ENCODE results near the gene ADCY3.
A peak's percentile ranks its signal among the peaks of the same experiment; 100 is the strongest.

Gene ADCY3

GRCh38 chr2:24857746-24858145 is 62.3 kb downstream of the ADCY3 start:
- Mint-ChIP-seq H3K4me1 (no peaks in the 10 kb centered on the region), H3K9me3 (no peaks in the 10 kb centered on the region), H3K4me3 (no peak overlapping the region), H3K27me3 (no peaks in the 10 kb centered on the region), H3K27ac (no peak overlapping the region)
- ATAC-seq = no peak
- DNase-seq = no peak

GRCh38 chr2:24856791-24857211 is 63.2 kb downstream of the ADCY3 start:
- Mint-ChIP-seq H3K27ac (peak overlapping the region in 1 of 2 donors; percentile 64), H3K9me3 (no peaks in the 10 kb centered on the region)
- ATAC-seq = no peak

GRCh38 chr2:24855726-24856125 is 64.3 kb downstream of the ADCY3 start:
- DNase-seq (no peak), ATAC-seq (no peak)
- no peaks in the 10 kb centered on the region for H3K27me3 Mint-ChIP-seq
- H3K9me3 Mint-ChIP-seq = no peaks in the 10 kb centered on the region
- H3K27ac Mint-ChIP-seq = no peak overlapping the region
- H3K4me1 Mint-ChIP-seq = no peaks in the 10 kb centered on the region
- no peak overlapping the region for H3K4me3 Mint-ChIP-seq

More at GRCh38 chr2:24856791-24857211, 63.2 kb downstream of the ADCY3 start:
- Mint-ChIP-seq H3K27me3 (no peaks in the 10 kb centered on the region), H3K4me3 (no peak overlapping the region), H3K4me1 (no peaks in the 10 kb centered on the region)
- no peak for DNase-seq

- no peak overlapping the region for H3K4me3 Mint-ChIP-seq
- H3K9me3 Mint-ChIP-seq = peaks cover 0 to 3% of the 10 kb centered on the region in 2 donors
- H3K27me3 Mint-ChIP-seq = no peaks in the 10 kb centered on the region
- DNase-seq = no peak
- ATAC-seq = no peak
- no peaks in the 10 kb centered on the region for H3K4me1 Mint-ChIP-seq
- peak overlapping the region in 1 of 2 donors; percentile 79 for H3K27ac Mint-ChIP-seq
Measured at GRCh38 chr2:24855022-24855622, 64.9 kb downstream of the ADCY3 start.

GRCh38 chr2:24853996-24854395 is 66.0 kb downstream of the ADCY3 start:
- no peak for ATAC-seq
- Mint-ChIP-seq H3K4me3 (no peak overlapping the region), H3K27me3 (no peaks in the 10 kb centered on the region), H3K4me1 (no peaks in the 10 kb centered on the region), H3K9me3 (peaks cover 0 to 7% of the 10 kb centered on the region in 2 donors), H3K27ac (peak overlapping the region; percentile 42)
- DNase-seq = no peak

- ATAC-seq = no peak
- Mint-ChIP-seq H3K9me3 (peaks cover 0 to 14% of the 10 kb centered on the region in 2 donors), H3K27ac (no peak overlapping the region), H3K4me3 (no peak overlapping the region), H3K27me3 (no peaks in the 10 kb centered on the region), H3K4me1 (no peaks in the 10 kb centered on the region)
- DNase-seq = no peak
Measured at GRCh38 chr2:24853046-24853445, 67.0 kb downstream of the ADCY3 start.

- no peaks in the 10 kb centered on the region for H3K4me1 Mint-ChIP-seq
- no peak overlapping the region for H3K4me3 Mint-ChIP-seq
- H3K9me3 Mint-ChIP-seq = peaks cover 0 to 14% of the 10 kb centered on the region in 2 donors
- ATAC-seq (no peak), DNase-seq (no peak)
- H3K27ac Mint-ChIP-seq = peak overlapping the region in 1 of 2 donors; percentile 42
- H3K27me3 Mint-ChIP-seq = no peaks in the 10 kb centered on the region
Measured at GRCh38 chr2:24852431-24853020, 67.5 kb downstream of the ADCY3 start.

- Mint-ChIP-seq H3K27ac (peak overlapping the region in 1 of 2 donors; percentile 42), H3K27me3 (no peaks in the 10 kb centered on the region), H3K4me1 (no peaks in the 10 kb centered on the region), H3K9me3 (peaks cover 4 to 14% of the 10 kb centered on the region in 2 donors), H3K4me3 (no peak overlapping the region)
- ATAC-seq (no peak), DNase-seq (no peak)
Measured at GRCh38 chr2:24852026-24852425, 68.0 kb downstream of the ADCY3 start.

GRCh38 chr2:24850944-24851343 is 69.1 kb downstream of the ADCY3 start:
- H3K9me3 Mint-ChIP-seq = peaks cover 4 to 14% of the 10 kb centered on the region in 2 donors
- no peaks in the 10 kb centered on the region for H3K4me1 Mint-ChIP-seq
- no peaks in the 10 kb centered on the region for H3K27me3 Mint-ChIP-seq
- H3K4me3 Mint-ChIP-seq = no peak overlapping the region
- DNase-seq (no peak), ATAC-seq (no peak)
- no peak overlapping the region for H3K27ac Mint-ChIP-seq

GRCh38 chr2:24845691-24846090 is 74.3 kb downstream of the ADCY3 start:
- no peak overlapping the region for H3K4me3 Mint-ChIP-seq
- no peak overlapping the region for H3K27ac Mint-ChIP-seq
- DNase-seq (no peak), ATAC-seq (no peak)
- no peaks in the 10 kb centered on the region for H3K4me1 Mint-ChIP-seq
- H3K9me3 Mint-ChIP-seq = peaks cover 4 to 14% of the 10 kb centered on the region in 2 donors
- H3K27me3 Mint-ChIP-seq = no peaks in the 10 kb centered on the region

GRCh38 chr2:24844023-24844685 is 75.9 kb downstream of the ADCY3 start:
- Mint-ChIP-seq H3K9me3 (peaks cover 4 to 7% of the 10 kb centered on the region in 2 donors), H3K4me3 (no peak overlapping the region), H3K4me1 (no peaks in the 10 kb centered on the region), H3K27ac (peak overlapping the region in 1 of 2 donors; percentile 82), H3K27me3 (no peaks in the 10 kb centered on the region)
- ATAC-seq (no peak), DNase-seq (no peak)

- peak overlapping the region in 1 of 2 donors; percentile 36 for H3K27ac Mint-ChIP-seq
- DNase-seq (no peak), ATAC-seq (no peak)
- no peaks in the 10 kb centered on the region for H3K27me3 Mint-ChIP-seq
- H3K4me1 Mint-ChIP-seq = no peaks in the 10 kb centered on the region
- peaks cover 1 to 4% of the 10 kb centered on the region in 2 donors for H3K9me3 Mint-ChIP-seq
- no peak overlapping the region for H3K4me3 Mint-ChIP-seq
Measured at GRCh38 chr2:24843330-24843860, 76.6 kb downstream of the ADCY3 start.

GRCh38 chr2:24842081-24843050 is 77.7 kb downstream of the ADCY3 start:
- ATAC-seq (no peak), DNase-seq (no peak)
- Mint-ChIP-seq H3K4me3 (no peak overlapping the region), H3K4me1 (no peaks in the 10 kb centered on the region), H3K27me3 (no peaks in the 10 kb centered on the region), H3K9me3 (peaks cover 0 to 3% of the 10 kb centered on the region in 2 donors), H3K27ac (peak overlapping the region in 1 of 2 donors; percentile 42)

GRCh38 chr2:24840962-24841945 is 78.8 kb downstream of the ADCY3 start:
- Mint-ChIP-seq H3K4me1 (no peaks in the 10 kb centered on the region), H3K27ac (no peak overlapping the region), H3K4me3 (no peak overlapping the region), H3K27me3 (no peaks in the 10 kb centered on the region), H3K9me3 (no peaks in the 10 kb centered on the region)
- ATAC-seq (no peak), DNase-seq (no peak)
